HUES64 (cell line): ENCODE data around the gene ANK2.

Experiments
- H3K27ac ChIP-seq: 2 replicates; pipeline ENCODE4 v1.7.0; 2013; ENCODE audit warnings: low read depth, low read length, inconsistent platforms
- H3K27me3 ChIP-seq: 2 replicates; pipeline ENCODE4 v1.6.1; 2013; ENCODE audit warnings: mild to moderate bottlenecking, low read length; ENCODE audit not compliant: insufficient read depth
- H3K36me3 ChIP-seq: 2 replicates; pipeline ENCODE4 v1.6.1; 2013; ENCODE audit warnings: mild to moderate bottlenecking, low read length; ENCODE audit not compliant: insufficient read depth
- H3K4me1 ChIP-seq: 2 replicates; pipeline ENCODE4 v1.6.1; 2013; ENCODE audit warnings: mild to moderate bottlenecking, low read length, moderate library complexity; ENCODE audit not compliant: insufficient read depth
- H3K4me3 ChIP-seq: 2 replicates; pipeline ENCODE4 v1.5.1; 2013; ENCODE audit warnings: mild to moderate bottlenecking, low read length, moderate library complexity
- H3K9ac ChIP-seq: 2 replicates; pipeline ENCODE4 v1.6.1; 2013; ENCODE audit warnings: mild to moderate bottlenecking, low read depth, low read length
- H3K9me3 ChIP-seq: 2 replicates; pipeline ENCODE4 v1.6.1; 2013; ENCODE audit warnings: low read depth, low read length; ENCODE audit not compliant: insufficient read depth
- WGBS: fragments of 150-250, 120-280 bp; methylation state at CpG from one replicate; pipeline ENCODE4 v1.1.7; 2013; ENCODE audit warnings: missing lambda C conversion rate; 5-methylcytosine and 5-hydroxymethylcytosine counted together

ANK2 gene

GRCh38 chr4:113420938-113421337 is 371.5 kb downstream of the ANK2 start:
- Histone ChIP-seq H3K9me3 (peaks cover 18% of the 10 kb centered on the region; the same call in 1 of the 2 replicates), H3K4me3 (no peak overlapping the region), H3K4me1 (no peaks in the 10 kb centered on the region), H3K27ac (no peak overlapping the region), H3K36me3 (no peaks in the 10 kb centered on the region), H3K9ac (no peak overlapping the region), H3K27me3 (no peaks in the 10 kb centered on the region)

GRCh38 chr4:113423631-113424030 is 374.2 kb downstream of the ANK2 start:
- no peak overlapping the region for H3K27ac ChIP-seq
- no peaks in the 10 kb centered on the region for H3K36me3 ChIP-seq
- no peaks in the 10 kb centered on the region for H3K27me3 ChIP-seq
- peaks cover 18% of the 10 kb centered on the region; the same call in 1 of the 2 replicates for H3K9me3 ChIP-seq
- no peaks in the 10 kb centered on the region for H3K4me1 ChIP-seq
- no peak overlapping the region for H3K9ac ChIP-seq
- H3K4me3 ChIP-seq, result no peak overlapping the region
- 80% methylated on average over 1 of the region's 1 CpG for WGBS

- H3K27ac ChIP-seq, result no peak overlapping the region
- H3K9ac ChIP-seq, result no peak overlapping the region
- H3K4me3 ChIP-seq, result no peak overlapping the region
- H3K27me3 ChIP-seq, result no peaks in the 10 kb centered on the region
- WGBS, result 94% methylated on average over 1 of the region's 1 CpG
- H3K36me3 ChIP-seq, result no peaks in the 10 kb centered on the region
- H3K9me3 ChIP-seq, result peaks cover 18% of the 10 kb centered on the region
- H3K4me1 ChIP-seq, result peaks cover 8% of the 10 kb centered on the region; the same call in 1 of the 2 replicates
Observed at GRCh38 chr4:113433116-113433515, 383.7 kb downstream of the ANK2 start.
